NCI-H748 (cell line): ENCODE measurements around the gene ABCB8.
"Not testable (repeated sequence)": the region's sequence is repeated elsewhere in the genome, so short reads cannot be mapped to it uniquely, and the experiment has no call there.

Source experiments
- DNase-seq: peaks from one replicate; lab custom pipeline; 2025; ENCODE audit not compliant: unreplicated experiment; lab: John Stamatoyannopoulos, UW

Gene ABCB8

GRCh38 chr7:151013733-151014497, 14.3 kb upstream of the ABCB8 start:
- DNase-seq = peak; percentile 17

GRCh38 chr7:151014950-151015349, 13.3 kb upstream of the ABCB8 start:
- DNase-seq = no peak

GRCh38 chr7:151015967-151016366, 12.3 kb upstream of the ABCB8 start:
- DNase-seq = no peak

- DNase-seq = no peak
These were observed 11.7 kb upstream of the ABCB8 start for GRCh38 chr7:151016505-151016904.

- DNase-seq = no peak
These were observed 11.3 kb upstream of the ABCB8 start for GRCh38 chr7:151016942-151017341.

- peak; percentile 29 for DNase-seq
These were observed 10.8 kb upstream of the ABCB8 start for GRCh38 chr7:151017370-151017952.

- peak; percentile 71 for DNase-seq
These were observed 10.3 kb upstream of the ABCB8 start for GRCh38 chr7:151017953-151018420.

- peak; percentile 13 for DNase-seq
These were observed 9.7 kb upstream of the ABCB8 start for GRCh38 chr7:151018421-151019129.

GRCh38 chr7:151019130-151019447, 9.2 kb upstream of the ABCB8 start:
- DNase-seq = no peak

- no peak for DNase-seq
These were observed 8.0 kb upstream of the ABCB8 start for GRCh38 chr7:151020231-151020630.

GRCh38 chr7:151023232-151023631, 5.0 kb upstream of the ABCB8 start:
- no peak for DNase-seq

- DNase-seq = no peak
These were observed 3.7 kb upstream of the ABCB8 start, which contains the start of gene ATG9B for GRCh38 chr7:151024435-151025056. TSS of gene ATG9B (minus strand) at chr7:151024494. CDS start at chr7:151024423, 71 bp downstream.

- DNase-seq = no peak
These were observed 2.2 kb upstream of the ABCB8 start for GRCh38 chr7:151025924-151026671.

GRCh38 chr7:151026771-151027727, 1.2 kb upstream of the ABCB8 start:
- not testable (repeated sequence) for DNase-seq

GRCh38 chr7:151027728-151028130, 521 bp upstream of the ABCB8 start:
- DNase-seq = not testable (repeated sequence)

GRCh38 chr7:151028948-151029501, 775 bp downstream of the ABCB8 start:
- DNase-seq = no peak

GRCh38 chr7:151031011-151031410, 2.8 kb downstream of the ABCB8 start:
- no peak for DNase-seq

GRCh38 chr7:151032936-151033863, 5.0 kb downstream of the ABCB8 start:
- no peak for DNase-seq
